ENCODE results near the gene ETFA.

DNA sequence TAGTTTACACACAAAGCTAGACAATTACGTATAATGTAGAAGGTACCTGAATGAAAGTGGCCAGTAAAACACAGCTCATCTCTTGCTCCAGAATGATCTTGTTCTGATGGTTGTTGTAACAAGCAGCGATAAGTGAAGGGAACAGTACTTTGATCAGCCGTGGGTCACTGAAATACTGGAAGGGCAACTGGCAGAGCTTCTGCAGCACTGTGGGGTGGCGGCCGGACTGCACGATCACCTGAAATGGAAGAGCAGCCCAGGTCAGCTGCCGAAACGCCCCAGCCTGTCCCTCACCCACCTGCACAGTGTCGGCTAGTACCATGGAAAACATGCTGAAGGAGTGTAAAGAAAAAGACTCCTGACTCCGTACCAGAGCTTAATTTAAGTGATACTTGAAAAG lies 42.6 kb upstream of the ETFA start:
- TF ChIP-seq, protein P1, sequence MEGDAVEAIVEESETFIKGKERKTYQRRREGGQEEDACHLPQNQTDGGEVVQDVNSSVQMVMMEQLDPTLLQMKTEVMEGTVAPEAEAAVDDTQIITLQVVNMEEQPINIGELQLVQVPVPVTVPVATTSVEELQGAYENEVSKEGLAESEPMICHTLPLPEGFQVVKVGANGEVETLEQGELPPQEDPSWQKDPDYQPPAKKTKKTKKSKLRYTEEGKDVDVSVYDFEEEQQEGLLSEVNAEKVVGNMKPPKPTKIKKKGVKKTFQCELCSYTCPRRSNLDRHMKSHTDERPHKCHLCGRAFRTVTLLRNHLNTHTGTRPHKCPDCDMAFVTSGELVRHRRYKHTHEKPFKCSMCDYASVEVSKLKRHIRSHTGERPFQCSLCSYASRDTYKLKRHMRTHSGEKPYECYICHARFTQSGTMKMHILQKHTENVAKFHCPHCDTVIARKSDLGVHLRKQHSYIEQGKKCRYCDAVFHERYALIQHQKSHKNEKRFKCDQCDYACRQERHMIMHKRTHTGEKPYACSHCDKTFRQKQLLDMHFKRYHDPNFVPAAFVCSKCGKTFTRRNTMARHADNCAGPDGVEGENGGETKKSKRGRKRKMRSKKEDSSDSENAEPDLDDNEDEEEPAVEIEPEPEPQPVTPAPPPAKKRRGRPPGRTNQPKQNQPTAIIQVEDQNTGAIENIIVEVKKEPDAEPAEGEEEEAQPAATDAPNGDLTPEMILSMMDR (IDR thresholded peaks at IDR 0.05 in 4 of 5, conservative IDR thresholded peaks at IDR 0.05 in 1 of 5): no peak
- no peak for TF ChIP-seq POLR2A (IDR thresholded peaks at IDR 0.05)

All from gastrocnemius medialis (tissue), 4 donors.